Colon (tissue), 2 donors: Measurements from ENCODE around the gene ST14.

Experiments
- FAIRE-seq: peaks from 2 replicates; lab custom pipeline; 2012; peaks lifted over from hg19 to GRCh38; lab: Jason Lieb, UNC
- donor health status: control.
- donor health status: control.

Gene ST14

GRCh38 chr11:130159657-130160497 is at the start of gene ST14:
ST14 (plus strand) TSS chr11:130159782; CDS start chr11:130159980, 198 bp downstream.
- no peak for FAIRE-seq

GRCh38 chr11:130110339-130111108 is 49.1 kb upstream of the ST14 start:
- FAIRE-seq: no peak

DNA sequence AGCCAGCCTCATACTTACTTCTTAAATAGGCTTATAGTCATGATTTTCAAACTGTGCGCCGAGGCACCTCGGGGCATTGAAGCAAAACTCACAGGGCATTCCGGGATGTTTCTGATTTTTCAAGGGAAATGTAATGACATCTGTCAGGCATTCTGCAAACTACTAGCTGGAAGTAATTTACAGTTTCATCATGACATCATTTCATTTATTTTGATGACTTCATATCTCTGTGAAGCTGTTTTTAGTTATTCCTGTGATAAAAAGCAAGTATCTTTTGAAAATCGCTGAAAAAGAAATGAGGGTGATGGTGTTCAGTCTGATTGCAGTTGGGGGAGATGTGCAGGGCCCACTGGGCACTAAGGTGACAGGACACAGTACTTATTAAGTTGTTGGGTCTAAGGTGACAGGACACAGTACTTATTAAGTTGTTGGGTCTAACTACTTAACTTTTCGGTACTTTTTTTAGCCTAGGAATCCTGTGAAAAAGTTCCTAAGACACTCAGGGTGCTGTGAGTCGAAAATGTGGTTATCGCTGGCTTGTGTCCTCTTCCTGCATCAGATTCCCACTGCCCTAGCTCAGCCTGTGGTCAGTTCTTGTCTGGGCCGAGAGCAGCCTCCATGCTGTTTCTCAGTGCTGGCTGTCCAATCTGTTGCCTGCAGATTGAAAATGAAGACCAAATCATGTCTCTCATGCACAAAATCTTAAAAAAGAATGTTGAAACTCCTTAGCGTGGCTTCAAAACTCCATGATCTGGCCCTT is 47.3 kb upstream of the ST14 start:
- no peak for FAIRE-seq

GRCh38 chr11:130114281-130114680 is 45.3 kb upstream of the ST14 start:
- FAIRE-seq: no peak

- FAIRE-seq: no peak
Measured at GRCh38 chr11:130114726-130115125, 44.9 kb upstream of the ST14 start.

GRCh38 chr11:130115218-130115617 is 44.4 kb upstream of the ST14 start:
- no peak for FAIRE-seq

DNA sequence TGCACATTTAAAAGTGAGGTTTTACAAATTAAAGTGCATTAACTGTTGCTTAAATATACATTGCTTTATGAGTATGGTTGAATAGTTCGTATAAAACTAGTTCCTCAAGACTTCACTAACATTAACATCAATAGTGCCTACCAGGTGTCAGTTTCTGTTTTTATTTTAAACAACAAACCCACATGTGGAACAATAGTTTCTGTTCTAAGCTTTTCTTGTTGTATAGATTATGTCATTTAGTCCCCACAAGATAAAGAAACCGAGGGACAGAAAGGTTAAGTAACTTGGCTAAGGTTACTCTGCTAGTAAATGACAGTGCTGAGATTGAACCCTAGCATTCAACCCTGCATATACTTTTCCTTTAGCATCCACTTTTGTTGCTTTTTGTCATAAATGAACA is 41.4 kb upstream of the ST14 start:
- no peak for FAIRE-seq

GRCh38 chr11:130118636-130119387 is 40.8 kb upstream of the ST14 start:
- no peak for FAIRE-seq

GRCh38 chr11:130120045-130120444 is 39.5 kb upstream of the ST14 start:
- FAIRE-seq: no peak

GRCh38 chr11:130121445-130121978 is 38.1 kb upstream of the ST14 start:
- no peak for FAIRE-seq

GRCh38 chr11:130122141-130122575 is 37.4 kb upstream of the ST14 start:
- FAIRE-seq: no peak

DNA sequence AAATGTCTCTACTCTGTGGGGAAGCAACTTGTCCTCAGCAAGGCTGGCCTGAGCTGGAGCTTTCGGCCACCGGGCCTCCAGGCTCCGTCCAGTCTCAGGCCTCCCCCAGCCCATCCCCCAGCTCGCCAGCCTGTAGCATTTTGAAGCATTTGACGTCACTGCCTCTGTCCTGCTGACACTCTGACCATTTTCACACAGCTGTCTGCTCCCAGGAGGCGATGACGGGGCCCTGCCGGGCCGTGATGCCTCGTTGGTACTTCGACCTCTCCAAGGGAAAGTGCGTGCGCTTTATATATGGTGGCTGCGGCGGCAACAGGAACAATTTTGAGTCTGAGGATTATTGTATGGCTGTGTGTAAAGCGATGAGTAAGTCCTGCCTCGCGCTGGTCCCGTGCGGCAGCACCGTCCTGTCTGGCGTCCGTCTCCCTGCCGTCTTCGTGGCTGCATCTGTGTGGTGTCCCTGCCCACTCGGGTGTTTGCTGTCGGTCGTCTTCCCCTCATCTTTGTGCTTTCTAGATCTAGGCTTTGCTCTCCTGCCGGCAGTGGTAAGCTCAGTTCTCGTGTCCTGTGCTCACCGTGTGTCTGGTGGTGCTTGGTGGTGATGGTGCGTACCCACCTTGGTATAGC is 36.1 kb upstream of the ST14 start:
- FAIRE-seq: no peak

DNA sequence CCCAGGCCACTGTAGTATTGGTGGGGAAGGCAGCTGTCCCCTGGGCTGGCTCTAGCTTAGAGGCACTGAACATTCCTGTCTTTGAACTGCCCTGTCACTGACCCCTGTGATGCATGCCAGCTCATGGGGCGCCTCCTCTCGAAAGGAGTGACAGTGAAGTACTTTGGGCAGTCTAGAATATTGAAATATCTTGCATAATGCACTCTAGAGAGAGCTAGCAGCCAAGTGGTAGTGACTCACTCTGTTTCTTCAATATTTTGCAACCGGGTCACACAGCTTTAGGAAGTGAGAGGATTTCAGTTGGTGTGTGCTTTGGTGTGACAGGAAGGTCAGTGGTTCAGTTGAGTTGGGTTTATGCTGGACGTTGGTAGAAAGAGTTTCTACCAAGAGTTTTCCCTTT is 35.5 kb upstream of the ST14 start:
- FAIRE-seq: no peak

DNA sequence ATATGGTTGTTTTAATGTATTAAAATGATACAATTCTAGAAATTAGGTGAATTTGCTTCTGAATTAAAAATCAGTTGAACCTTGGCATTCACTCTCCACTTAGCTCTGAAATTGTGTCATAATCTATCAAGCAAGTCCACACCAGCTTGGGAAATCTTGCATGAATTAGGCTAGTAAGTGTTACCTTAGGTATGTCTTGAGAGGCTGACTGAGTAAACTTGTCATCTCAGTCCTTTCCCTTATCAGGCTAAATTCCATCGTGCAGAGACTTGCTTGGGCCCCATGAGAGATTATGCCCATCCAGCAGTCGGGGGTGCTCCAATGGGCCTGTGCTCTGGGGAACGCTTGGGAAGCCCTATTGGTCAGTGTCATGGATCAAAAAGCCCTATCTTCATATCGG is 33.9 kb upstream of the ST14 start:
- FAIRE-seq: no peak

DNA sequence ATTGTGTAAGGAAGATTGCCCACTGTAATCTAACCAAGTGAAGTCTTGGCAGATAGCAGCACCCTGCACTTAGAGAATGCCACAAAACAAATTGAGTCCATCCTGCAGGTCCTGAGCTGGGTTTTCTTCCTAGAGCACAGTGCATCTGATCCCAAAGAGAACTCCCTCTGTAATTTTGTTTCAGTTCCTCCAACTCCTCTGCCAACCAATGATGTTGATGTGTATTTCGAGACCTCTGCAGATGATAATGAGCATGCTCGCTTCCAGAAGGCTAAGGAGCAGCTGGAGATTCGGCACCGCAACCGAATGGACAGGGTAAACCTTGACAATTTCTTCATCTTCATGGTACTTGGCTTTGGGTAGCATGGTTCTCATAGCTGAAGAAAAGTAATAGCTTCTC is 33.1 kb upstream of the ST14 start:
- no peak for FAIRE-seq

DNA sequence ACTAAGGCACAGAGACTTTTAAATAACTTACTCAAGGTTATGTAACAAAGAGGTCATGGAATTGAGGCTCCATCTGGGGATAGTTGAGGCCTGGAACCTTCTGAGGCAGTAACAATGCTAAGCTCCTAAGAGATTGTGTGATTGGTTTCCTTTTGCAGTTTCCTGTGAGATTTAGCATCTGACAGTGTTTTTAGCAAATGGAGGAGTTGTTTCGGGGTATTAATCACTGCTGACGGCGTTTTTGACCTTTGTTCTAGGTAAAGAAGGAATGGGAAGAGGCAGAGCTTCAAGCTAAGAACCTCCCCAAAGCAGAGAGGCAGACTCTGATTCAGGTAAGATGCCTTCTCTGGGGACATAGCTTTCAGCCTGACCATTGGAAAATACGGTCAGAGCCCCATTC is 32.1 kb upstream of the ST14 start:
- FAIRE-seq: no peak

DNA sequence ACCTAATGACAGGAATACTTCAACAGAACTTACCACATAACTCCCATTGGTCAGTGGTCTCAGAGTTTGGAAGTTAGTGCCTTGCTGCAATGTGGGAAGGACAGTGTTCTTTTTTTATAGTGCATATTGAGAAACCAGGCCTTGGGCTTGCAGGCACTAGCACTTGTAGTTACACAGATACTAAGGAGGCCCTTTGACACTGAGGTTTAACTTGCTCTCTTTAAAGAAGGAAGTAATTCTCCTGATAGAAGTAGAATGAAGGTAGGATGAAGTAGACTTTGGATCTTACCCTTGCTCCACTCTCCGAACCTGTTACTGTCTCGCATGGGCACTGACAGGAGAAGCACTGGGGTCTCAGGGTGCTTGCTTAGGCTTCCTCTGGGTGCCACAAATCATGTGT is 31.0 kb upstream of the ST14 start:
- FAIRE-seq: no peak

DNA sequence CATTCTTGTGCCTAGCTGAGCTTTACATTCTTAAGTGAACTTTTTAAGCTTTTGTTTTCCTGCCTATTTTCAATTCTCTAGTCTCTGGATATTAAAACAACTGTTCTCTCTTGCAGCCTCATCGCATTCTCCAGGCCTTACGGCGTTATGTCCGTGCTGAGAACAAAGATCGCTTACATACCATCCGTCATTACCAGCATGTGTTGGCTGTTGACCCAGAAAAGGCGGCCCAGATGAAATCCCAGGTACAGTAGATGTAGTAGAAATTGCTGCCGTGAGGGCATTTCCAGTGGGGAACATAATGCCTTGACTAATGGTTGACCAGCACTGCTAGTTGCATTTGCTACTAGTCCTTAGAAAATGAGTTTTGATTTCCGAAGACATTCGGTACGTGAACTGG is 29.7 kb upstream of the ST14 start:
- FAIRE-seq: no peak

DNA sequence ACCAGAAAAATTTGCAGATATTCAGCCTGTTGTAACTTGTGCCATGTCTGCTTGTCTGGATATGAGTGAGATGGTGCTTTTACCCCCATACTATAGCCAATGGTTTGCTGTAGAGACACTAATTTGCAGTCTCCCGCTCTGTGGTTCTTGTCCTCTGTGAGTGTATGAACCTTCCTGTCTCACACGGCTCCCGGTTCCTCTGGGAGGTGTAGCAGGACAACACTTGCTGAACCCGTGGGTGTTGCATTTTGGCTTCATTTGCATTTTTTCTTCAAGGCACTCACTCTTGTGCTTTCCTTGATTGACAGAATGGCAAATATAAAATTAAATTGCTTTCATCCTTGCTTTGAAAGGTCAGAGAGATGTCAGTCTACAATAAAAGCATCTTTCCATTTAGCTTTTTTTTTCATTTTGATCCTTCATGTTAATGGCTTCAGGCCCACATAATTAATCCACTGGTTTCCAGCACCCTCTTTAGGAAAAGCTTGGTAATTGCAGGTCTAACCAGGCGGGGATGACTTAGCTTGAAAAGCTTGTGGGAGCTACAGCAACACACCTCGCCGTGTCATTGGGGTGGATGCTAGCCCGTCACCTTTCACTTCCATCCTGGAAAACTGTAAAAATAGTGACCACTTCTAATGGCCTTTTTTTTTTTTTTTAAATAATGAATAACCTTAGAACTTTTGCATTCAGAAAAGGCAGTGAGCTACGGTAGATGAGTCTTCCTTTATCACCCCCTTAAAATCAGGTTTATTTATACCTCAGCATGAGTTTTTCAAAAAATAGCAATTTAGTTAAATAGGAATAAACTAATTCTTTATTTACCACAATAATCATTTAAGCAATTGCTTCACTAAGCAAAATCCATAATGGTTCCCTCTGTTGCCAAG is 27.4 kb upstream of the ST14 start:
- FAIRE-seq: no peak

DNA sequence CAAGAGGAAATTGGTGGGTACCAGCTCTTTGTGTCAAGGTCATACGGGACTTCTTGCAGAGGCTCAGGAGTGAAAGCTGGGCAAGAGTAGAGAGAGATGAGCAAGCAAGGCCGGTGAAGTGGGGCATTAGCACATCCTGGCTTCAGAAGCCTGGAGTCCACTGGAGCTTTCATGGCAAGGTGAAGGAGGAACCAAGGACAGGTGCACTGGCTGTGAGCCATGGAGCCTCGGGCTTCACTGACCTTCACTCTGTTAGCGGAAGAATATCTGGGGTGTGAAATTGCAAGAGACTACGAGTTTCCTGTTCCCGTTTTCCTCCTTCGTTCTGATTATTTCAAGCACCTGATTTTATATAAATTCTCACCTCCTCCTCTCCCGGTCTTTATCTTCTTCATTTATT is 25.9 kb upstream of the ST14 start:
- FAIRE-seq: no peak
